GM19238 (cell line): ENCODE results near the gene ABCE1.
A peak's percentile ranks its signal among the peaks of the same experiment; 100 is the strongest.

Experiments
- DNase-seq: peaks from one replicate; pipeline ENCODE4 v3.0.0; 2011; ENCODE audit warnings: low spot score; ENCODE audit not compliant: insufficient read length

The ABCE1 gene

DNA sequence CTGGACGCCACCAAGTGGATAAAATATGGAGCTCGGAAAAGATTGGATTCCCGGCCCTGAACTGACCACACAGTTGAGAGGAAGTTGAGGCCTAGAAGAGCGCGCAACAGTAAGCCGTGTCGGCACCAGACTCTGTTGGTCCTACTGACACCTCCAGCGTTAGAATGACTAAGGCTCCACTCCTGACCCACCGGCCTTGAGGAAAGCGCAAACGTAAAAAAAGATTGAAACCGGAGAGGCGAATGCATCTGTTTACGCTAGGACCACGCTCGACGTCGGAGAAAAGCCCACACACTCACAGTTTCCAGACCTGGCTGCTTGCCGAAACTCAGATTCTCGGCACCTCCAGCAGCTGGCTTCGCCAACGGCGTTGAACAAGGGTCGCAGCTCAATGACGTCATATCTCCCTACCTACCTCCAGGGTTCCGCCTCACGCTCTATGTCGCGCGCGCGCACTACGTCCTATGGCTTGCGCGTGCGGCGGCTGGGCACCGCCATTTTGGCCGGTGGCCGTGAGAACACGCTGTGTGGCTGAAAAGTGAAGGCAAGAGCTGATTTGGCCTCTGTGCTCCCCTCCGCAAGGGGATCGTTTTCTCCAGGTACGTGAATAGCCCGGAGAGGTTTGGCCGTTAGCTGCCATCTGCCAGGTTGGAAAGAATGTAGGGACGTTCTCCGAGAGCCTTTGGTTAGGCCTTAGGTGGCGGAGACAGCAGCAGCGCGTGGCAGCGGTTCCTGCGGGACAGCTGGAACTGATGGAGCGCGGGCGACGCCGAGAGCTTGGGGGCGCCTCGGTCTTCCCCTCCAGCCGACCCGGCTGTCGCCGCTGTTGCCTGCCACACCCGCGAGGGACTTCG lies at the start of gene ABCE1, which contains the start of gene ANAPC10:
Gene ABCE1, plus strand, starts transcription at position 491 of the 854 bp plus-strand sequence. CDS start 6,102 bp downstream, outside the sequence.
Gene ANAPC10, minus strand, starts transcription at position 376 of the 854 bp plus-strand sequence. CDS start 2,097 bp downstream, outside the sequence.
- DNase-seq, result peak; percentile 73

DNA sequence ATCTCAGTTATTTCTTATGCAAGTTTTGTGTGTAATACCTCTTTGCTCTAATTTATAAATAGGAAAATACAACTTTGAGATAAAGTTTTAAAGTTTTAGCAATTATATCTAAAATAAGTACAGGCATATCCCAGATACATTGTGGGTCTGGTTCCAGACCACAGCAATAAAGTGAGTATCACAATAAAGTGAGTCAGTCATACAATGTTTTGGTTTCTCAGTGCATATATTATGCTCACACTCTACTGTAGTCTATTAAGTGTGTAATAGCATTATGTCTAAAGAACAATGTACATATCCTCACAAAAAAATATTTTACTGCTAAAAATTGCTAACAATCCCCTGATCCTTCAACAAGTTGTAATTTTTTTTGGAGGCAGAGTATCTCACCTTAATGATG lies 49.3 kb upstream of the ABCE1 start:
- DNase-seq, result no peak

DNA sequence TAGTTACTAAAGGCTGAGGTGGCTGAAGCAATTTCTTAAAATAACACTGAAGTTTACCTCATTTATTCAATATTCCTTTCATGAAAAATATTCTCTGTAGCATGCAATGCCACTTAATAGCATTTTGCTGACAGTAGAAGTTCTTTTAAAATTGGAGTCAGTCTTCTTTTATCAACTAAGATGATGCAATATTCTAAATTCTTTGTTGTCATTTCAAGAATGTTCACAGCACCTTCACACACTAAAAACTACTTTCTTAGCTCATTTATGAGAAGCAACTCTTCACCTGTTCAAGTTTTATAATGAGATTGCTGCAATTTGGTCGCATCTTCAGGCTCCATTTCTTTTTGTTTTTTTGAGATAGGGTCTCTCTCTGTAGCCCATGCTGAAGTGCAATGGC lies 48.9 kb upstream of the ABCE1 start:
- no peak for DNase-seq

DNA sequence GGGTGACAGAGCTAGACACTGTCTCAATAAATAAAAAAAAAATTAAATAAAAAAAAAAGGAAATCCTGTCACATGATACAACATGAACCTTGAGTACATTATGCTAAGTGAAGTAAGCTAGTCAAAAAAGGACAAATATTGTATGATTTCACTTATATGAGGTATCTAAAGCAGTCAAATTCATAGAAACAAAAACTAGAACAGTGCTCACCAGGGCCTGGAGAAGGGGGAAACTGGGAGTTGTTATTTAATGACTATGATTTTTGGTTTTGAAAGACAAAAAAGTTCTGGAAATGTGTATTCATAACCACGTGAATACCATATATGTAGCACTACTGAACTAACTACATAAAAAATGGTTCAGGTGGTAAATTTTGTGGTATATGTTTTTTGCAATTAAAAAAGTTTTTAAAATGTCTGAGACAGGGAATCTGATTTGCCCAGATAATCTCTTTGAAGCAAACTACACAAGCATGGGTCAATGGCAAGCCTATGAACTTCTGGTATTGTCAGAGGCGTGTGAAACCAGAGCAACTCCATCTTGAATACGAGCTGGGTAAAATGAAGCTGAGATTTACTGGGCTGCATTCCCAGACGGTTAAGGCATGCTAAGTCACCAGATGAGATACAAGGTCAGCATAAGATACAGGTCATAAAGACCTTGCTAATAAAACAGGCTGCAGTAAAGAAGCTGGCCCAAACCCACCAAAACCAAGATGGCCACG lies 42.4 kb upstream of the ABCE1 start:
- DNase-seq, result no peak

GRCh38 chr4:145056325-145057130 lies 41.6 kb upstream of the ABCE1 start:
- DNase-seq, result no peak

DNA sequence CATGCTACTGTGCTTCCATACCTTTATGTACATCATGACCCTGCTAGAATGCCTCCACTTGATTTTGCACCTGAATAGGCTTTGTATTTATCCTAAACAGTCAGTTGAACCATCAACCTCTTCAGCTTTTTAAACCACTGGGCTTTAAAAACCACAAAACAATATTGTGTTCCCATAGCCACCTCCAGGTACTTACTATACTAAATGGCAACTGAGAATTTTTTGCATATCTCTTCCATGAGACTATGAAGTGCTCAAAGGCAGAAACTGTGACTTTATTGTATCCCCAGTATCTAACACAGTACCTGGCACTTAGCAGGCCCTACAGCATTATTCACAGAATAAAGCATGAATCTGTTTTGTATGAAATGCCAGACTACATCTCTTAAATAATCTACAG lies 39.9 kb upstream of the ABCE1 start:
- DNase-seq, result no peak

DNA sequence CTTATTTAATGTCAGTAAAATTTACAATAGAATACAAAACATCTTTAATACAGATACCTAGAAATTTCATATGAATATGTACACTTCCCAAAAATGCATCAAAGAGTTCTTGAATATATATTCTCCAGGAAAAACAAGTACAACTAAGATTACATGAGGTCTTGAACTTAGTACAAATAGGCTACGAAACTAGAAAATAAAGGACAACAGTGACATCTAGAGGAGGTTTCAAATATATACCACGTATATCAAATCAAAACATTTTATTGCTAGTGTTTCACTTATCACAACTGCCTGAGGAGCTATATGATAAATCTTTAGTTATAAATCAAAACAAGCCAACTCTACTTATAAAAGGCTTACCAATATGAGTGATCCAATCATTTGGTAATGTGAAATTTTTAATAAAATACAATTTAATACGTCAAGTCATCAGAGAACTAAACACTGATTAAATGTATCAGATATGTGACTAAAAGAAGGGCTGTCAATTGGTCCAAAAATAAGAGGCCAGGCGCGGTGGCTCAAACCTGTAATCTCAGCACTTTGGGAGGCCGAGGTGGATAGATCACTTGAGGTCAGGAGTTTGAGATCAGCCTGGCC lies 36.7 kb upstream of the ABCE1 start:
- DNase-seq, result no peak

DNA sequence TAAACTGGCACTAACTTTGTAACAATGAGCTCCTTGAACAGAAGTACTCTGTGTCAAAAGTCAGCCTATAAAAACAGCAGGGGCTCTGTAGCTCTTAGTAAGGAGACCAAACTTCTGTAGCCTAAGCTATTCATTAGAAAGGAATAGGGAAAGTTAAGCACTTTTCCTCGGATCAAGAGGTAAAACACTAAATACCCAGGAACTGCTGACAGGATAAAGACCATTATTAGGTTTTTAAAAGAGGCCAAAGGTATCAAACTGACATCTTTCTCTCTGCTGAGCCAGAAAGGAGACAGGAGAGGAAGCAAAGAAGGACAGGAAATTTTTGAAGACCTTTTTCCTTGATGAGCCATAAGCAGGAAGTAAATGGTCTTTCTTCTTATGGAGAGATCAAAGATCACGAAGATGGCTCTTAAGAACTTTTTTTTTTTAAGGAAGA lies 32.0 kb upstream of the ABCE1 start:
- no peak for DNase-seq

DNA sequence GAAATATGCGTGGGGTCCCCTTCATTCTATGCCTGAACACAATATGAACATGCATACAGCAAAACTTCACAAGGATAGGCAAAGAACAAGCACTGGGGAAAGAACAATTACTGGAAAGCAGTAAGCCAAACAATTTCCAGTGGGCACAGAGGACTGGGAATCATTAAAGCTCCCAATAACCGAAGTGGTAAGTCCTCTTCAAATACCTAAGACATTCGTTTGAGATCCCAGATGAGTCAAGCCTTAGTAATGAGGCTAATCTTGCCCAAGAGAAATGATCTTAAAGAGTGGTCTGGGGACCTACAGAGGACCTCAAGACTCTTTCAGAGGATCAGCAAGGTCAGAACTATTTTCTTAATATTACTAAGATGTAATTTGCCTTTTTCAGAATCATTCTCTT lies 28.8 kb upstream of the ABCE1 start:
- no peak for DNase-seq

DNA sequence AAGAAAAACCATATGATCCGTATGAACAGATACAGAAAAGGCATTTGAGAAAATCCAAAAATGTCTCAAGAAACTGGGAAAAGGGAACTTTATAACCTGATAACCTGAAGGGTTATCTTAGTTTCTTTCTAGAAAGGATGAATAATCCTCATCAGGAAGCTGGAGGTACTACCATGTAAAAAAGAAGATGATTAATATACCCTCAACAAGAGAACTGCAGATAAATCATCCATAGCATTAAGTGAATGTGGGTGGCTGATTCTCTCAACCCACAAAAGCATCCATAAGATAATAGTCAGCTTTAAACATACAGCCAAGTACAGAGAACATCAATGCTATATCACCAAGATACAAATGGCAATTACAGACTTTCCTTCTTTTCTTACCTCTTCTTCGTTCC lies 26.6 kb upstream of the ABCE1 start:
- DNase-seq, result no peak

- no peak for DNase-seq
Observed at GRCh38 chr4:145075742-145076468, 22.2 kb upstream of the ABCE1 start.

- no peak for DNase-seq
Observed at GRCh38 chr4:145076469-145076855, 21.6 kb upstream of the ABCE1 start.

GRCh38 chr4:145081756-145082155 lies 16.4 kb upstream of the ABCE1 start:
- no peak for DNase-seq

- no peak for DNase-seq
Observed at GRCh38 chr4:145083891-145084605, 14.1 kb upstream of the ABCE1 start.

DNA sequence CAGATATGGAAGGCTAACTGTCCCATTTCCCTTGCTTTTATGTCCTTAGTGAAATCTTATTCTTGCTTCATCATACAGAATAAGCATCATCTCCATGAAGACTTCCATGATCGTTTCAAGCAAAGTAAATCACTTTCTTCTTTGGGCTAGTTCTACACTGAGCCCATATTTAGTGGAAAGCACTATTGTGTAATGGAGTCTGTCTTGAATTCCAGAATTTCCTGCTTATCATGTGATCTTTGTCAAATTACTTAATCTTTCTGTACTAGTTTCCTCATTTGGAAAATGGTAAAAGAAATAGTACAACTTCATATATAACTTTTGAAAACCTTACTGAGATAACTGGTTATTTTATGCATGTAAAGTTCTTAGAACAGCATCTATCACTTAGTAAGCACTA lies 7.7 kb upstream of the ABCE1 start:
- DNase-seq, result no peak

GRCh38 chr4:145093638-145094037 lies 4.5 kb upstream of the ABCE1 start:
- no peak for DNase-seq

DNA sequence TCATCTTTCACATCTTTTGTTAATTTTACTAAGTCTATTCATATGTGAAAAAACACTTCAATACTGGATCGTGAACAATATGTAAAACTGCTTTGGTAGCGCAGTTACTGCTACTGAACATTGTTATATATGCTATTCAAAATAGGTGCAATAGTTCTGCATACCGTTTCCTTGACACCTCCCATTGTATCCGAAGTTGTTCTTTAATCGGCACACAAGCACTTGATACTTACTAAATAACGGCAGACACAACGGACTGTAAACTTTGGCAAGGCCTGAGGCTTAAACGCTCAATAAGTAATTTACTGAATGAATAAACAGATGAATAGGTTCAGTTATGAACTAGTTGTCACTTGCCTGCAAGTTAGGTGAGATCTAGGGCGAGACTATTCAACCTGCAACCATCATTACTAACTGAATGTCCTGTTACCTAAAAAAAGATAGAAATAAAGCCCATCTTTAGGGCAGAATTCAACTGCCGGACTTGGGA lies 735 bp upstream of the ABCE1 start:
- DNase-seq, result no peak

DNA sequence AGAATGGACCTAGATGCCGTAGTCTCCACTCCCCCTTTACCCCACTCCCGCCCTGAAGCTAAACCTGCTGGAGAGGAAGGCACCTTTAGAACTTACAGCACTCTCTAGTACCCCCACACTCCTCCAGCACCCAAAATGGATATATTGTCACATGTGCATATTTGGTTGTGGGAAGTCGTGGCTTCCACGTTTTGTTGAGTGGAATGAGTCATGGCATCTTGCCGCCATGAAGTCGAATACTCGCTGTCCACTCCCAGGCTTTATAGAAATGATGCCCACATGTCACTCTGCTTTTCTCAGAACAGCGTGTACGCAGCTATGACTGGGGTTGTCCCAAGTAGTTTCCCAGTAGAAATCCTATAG lies 545 bp downstream of the ABCE1 start:
- DNase-seq, result peak; percentile 10

GRCh38 chr4:145099653-145100052 lies 1.5 kb downstream of the ABCE1 start:
- no peak for DNase-seq

- no peak for DNase-seq
Observed at GRCh38 chr4:145101091-145101490, 3.0 kb downstream of the ABCE1 start.
